ENCODE data around the gene HOXA3. TPM values are rescaled to one million over a fixed set of nuclear protein-coding genes. Genes with fewer than 3 reads are reported as not detected.

The HOXA3 gene
- total RNA-seq, 1 donor from 2014 or later = not detected

DNA sequence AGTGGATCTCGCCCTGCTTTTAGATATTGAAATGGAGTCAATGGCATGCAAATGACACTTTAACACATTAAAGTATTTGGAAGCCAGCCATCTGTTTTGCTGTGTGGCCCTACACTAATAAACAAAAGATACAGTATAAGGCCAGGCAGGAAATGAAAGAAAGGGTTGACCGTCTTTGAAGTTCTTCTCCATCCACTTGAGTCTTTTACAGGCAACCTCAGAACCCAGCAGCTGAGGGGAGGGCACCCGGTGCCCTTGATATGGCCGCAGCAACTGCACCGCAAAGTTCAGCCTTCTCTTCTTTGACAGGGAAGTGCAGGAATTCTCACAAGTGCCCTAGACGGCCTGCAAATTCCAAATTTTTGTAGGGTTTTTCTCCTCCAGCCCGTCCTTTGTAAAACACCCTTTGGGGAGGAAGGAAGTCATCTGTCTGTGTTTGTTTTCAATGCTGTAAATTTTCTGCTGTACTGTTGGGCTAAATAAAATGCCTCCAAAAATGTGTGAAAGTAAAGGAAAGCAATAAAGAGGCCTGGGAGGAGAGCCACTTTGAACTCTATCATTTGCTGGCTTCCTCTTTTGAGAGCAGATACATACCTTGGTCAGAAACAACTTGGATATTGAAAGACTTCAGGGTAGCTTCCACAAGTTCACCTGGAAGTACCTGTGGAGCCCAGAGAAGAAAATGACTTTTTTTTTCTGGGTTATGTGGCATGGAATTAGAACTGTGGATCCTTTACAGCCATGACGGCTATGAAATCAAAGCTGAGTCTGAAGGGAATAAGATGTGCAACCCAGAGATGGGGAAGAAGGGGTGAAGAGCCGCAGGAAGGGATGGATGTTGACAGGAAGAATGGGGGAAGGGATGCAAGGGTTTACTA is 60.2 kb downstream of the HOXA3 start:
- Mint-ChIP-seq H3K27ac (no peak overlapping the region), H3K27me3 (peaks cover 87% of the 10 kb centered on the region), H3K9me3 (peaks cover 10% of the 10 kb centered on the region), H3K36me3 (ENCODE audit: low read depth) (peaks cover 5% of the 10 kb centered on the region), H3K4me3 (no peak overlapping the region), H3K4me1 (peaks cover 10% of the 10 kb centered on the region)
- intact Hi-C loops (cut with micrococcal nuclease) = no loop called here
- no peak for DNase-seq

DNA sequence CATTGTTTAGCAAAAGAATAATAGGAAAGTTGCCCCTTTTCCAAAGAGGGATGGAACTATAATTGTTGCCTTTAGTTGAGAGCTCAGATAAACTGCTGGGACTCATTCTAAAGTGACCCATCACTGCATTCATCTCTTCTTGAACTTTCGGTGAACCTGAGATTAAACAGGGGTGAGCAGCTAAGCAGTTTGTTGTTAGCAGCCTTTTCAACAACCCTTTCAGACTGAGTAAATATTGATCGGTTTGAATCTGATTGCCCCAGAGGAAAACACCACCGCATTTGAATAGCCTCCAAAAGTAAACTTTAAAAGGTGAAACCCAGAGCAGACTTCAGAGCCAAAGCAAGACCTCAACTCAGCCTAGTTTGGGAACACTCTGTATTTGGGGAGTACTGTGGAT is 61.3 kb downstream of the HOXA3 start:
- Mint-ChIP-seq H3K36me3 (ENCODE audit: low read depth) (peaks cover 3% of the 10 kb centered on the region), H3K27ac (no peak overlapping the region), H3K4me3 (no peak overlapping the region), H3K27me3 (peaks cover 88% of the 10 kb centered on the region), H3K9me3 (peaks cover 8% of the 10 kb centered on the region), H3K4me1 (peaks cover 8% of the 10 kb centered on the region)
- DNase-seq = no peak
- intact Hi-C loops (cut with micrococcal nuclease) = no loop called here

DNA sequence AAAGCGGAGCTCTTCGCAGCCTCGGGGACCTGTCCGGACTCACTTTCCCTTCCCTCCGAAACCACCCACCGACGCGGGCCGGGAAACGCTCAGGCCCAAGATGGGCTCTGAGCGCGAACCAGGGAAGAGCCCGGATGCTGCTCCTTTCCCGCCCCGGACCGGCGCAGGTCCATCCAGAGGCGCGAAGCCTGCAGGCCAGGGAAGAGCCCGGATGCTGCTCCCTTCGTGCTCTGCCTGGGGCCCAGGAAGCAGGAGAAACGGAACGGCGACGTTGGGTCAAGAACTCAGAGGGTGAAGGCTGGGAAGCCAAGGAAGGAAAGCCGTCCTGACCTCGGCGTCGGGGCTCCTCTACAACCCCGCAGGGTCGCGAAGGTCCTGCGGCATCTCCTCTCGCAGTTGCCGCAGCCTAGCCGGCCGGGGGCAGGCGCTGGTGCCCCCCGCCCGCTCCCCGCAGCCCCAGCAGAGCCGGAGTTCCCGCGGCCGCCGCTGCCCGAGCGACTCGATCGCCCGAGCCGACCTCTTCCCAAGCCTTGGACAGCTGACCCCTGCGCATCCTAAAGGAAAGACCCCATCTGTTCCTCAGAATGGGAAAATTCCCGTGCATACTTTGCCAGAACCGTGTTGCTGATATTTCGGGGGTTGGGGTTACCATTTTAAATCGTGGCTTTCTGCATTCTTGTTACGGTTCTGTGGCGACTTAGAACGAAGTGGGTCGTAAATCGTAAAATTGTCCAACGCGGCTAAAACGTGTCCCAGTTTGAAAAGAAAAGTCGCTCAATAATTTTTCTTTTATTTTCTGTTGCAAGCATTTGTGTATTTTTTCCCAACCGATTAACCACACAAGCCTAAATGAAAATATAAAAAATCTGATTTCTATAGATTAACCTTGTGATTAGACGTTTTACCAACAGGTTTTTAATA is 64.1 kb downstream of the HOXA3 start:
- H3K27ac Mint-ChIP-seq = no peak overlapping the region
- peaks cover 3% of the 10 kb centered on the region for H3K36me3 Mint-ChIP-seq (ENCODE audit: low read depth)
- no peaks in the 10 kb centered on the region for H3K4me1 Mint-ChIP-seq
- peaks cover 77% of the 10 kb centered on the region for H3K27me3 Mint-ChIP-seq
- intact Hi-C loops (cut with micrococcal nuclease) = no loop called here
- no peak for DNase-seq
- H3K4me3 Mint-ChIP-seq = no peak overlapping the region
- peaks cover 5% of the 10 kb centered on the region for H3K9me3 Mint-ChIP-seq

DNA sequence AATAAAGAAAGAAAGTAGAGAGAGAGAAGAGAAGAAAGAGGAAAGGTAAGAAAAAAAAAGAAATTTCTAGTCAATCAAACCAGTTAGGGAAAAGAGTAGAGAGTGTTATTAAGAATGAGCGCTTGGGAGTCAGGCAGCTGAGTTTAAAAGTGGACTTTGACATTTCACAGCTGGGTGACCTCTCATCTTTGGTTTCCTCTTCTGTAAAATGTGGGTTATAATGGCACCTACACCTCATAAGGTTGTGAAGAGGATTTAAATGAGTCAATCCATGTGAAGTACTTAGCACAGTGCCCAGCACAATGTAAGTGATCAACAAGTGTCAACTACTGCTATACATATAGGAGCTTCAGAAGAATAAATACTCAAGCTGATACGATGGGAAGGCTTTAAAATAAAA is 68.7 kb downstream of the HOXA3 start:
- Mint-ChIP-seq H3K36me3 (ENCODE audit: low read depth) (no peaks in the 10 kb centered on the region), H3K9me3 (no peaks in the 10 kb centered on the region), H3K4me1 (peaks cover 5% of the 10 kb centered on the region), H3K27ac (no peak overlapping the region), H3K27me3 (peaks cover 36% of the 10 kb centered on the region), H3K4me3 (no peak overlapping the region)
- intact Hi-C loops (cut with micrococcal nuclease) = no loop called here
- DNase-seq = no peak

DNA sequence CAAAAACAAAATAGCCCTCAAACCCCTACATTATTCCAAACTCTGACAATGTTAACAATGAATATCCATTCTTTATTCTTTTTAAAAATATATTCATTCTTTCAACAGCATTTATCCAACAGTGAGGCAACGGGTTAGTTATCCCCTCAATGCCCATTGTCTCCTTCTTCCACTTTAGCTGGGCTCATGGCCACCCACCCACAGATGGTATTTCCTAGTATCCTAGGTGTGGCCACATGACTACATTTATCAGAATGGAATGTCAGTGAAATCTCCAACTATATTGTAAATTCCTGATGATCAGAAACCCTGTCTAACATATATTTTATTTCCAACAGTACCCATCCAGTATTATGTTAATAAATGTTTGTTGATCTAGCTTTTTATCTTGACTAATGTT is 70.2 kb downstream of the HOXA3 start:
- no peak overlapping the region for H3K27ac Mint-ChIP-seq
- H3K4me1 Mint-ChIP-seq = peaks cover 5% of the 10 kb centered on the region
- intact Hi-C loops (cut with micrococcal nuclease) = no loop called here
- DNase-seq = no peak
- H3K9me3 Mint-ChIP-seq = no peaks in the 10 kb centered on the region
- peaks cover 25% of the 10 kb centered on the region for H3K27me3 Mint-ChIP-seq
- H3K36me3 Mint-ChIP-seq (ENCODE audit: low read depth) = no peaks in the 10 kb centered on the region
- H3K4me3 Mint-ChIP-seq = no peak overlapping the region

DNA sequence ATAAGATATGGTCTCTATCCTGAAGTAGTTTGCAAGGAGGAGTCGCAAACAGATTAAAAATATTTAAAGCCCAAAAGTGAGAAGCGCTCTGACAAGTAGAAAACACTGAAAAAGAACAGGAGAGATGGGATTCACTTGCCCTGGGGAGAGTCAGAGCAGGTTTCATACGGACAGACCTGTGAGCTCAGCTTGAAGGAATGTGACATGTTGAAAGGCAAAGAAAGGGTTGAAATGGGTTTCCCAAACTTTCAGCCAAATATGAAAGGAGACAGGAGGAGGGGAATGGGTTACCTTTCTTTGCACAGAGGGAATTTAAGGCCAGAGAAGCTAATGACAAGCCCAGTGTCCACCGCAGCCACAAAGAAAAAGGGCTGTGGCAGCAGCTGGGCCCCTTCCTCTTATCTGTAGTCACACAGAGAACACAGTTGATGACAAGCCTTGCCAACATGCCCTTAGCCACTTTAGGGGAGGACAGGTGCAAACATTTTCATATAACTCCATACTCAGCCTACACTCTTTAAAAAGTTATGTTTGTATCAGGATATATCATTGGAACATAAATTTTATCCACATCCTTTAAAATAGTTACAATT is 71.4 kb downstream of the HOXA3 start:
- intact Hi-C loops (cut with micrococcal nuclease) = no loop called here
- no peaks in the 10 kb centered on the region for H3K9me3 Mint-ChIP-seq
- H3K27me3 Mint-ChIP-seq = peaks cover 21% of the 10 kb centered on the region
- no peak overlapping the region for H3K4me3 Mint-ChIP-seq
- DNase-seq = no peak
- H3K4me1 Mint-ChIP-seq = peaks cover 5% of the 10 kb centered on the region
- no peak overlapping the region for H3K27ac Mint-ChIP-seq
- H3K36me3 Mint-ChIP-seq (ENCODE audit: low read depth) = no peaks in the 10 kb centered on the region

DNA sequence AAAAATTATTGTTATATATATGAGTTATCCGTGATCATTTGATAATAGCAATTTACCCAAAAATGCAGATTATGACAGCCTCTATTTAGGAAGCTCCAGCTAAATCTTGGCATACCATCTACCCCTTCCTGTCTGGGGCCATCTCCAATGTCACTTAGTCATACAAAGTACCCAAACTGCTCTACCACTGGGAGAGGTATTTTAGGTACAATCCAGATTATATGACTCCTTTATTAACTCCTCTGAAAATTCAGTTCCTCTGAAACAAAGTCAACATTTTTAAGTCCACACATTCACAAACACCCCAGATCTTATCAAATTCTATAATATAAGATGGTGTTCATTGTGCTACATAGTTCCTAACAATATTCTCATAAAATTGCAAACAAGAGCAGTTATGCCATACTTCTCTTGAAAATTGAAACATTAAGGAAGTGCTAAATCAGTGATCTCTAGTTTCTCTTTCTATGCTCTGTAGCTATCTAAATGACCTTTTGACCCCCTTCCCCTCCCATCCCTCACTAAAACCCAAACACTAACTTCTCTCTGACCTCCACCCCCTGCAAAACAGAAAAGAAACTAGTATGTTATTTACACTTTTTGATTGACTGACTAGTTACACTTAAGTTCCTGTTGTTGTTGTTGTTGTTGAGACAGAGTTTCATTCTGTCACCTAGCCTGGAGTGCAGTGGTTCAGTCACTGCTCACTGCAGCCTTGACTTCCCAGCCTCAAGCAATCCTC is 73.0 kb downstream of the HOXA3 start:
- H3K4me3 Mint-ChIP-seq = no peak overlapping the region
- DNase-seq = no peak
- intact Hi-C loops (cut with micrococcal nuclease) = no loop called here
- no peaks in the 10 kb centered on the region for H3K36me3 Mint-ChIP-seq (ENCODE audit: low read depth)
- peaks cover 5% of the 10 kb centered on the region for H3K4me1 Mint-ChIP-seq
- no peaks in the 10 kb centered on the region for H3K9me3 Mint-ChIP-seq
- H3K27ac Mint-ChIP-seq = no peak overlapping the region
- peaks cover 17% of the 10 kb centered on the region for H3K27me3 Mint-ChIP-seq

DNA sequence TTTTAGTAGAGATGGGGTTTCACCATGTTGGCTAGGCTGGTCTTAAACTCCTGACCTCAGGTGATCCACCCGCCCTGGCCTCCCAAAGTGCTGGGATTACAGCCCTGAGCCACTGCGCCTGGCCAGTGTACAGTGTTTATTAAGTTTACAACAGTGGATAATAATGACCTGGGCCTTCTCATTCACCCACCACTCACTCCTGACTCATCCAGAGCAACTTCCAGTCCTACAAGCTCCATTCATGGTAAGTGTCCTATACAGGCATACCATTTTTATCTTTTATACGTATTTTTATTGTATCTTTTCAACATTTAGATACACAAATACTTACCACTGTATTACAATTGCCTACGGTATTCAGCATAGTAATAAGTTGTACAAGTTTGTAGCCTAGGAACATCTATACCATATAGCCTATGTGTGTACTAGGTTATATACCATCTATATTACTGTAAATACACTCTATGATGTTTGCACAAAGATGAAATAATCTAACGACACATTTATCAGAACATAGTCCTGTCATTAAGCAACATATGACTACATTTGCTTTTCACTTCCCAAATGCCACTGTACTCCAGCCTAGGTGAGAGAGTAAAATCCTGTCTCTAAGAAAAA is 73.7 kb downstream of the HOXA3 start:
- no peak overlapping the region for H3K27ac Mint-ChIP-seq
- H3K36me3 Mint-ChIP-seq (ENCODE audit: low read depth) = no peaks in the 10 kb centered on the region
- H3K9me3 Mint-ChIP-seq = no peaks in the 10 kb centered on the region
- H3K4me3 Mint-ChIP-seq = no peak overlapping the region
- no peak for DNase-seq
- peaks cover 11% of the 10 kb centered on the region for H3K27me3 Mint-ChIP-seq
- H3K4me1 Mint-ChIP-seq = peaks cover 5% of the 10 kb centered on the region
- intact Hi-C loops (cut with micrococcal nuclease) = no loop called here

DNA sequence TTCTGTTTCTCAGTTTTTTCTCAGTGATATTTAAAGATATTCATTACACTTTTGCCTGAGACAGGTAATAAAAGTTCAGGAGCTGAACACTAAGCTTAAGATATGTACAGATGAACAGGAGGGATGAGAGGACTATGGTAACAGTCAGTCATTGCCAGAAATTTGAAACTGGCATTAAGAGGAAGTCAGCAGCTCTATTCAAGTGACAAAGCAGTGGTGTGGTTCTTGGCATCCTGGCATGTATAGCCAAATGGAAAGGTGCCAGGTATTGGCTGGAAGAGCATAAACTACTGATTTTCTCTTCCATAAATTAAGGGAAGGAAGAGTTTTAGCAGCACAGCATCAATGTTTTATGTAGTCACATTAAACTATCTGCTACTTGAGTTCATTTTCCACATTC is 79.3 kb downstream of the HOXA3 start:
- DNase-seq = no peak
- Mint-ChIP-seq H3K9me3 (no peaks in the 10 kb centered on the region), H3K27me3 (peaks cover 2% of the 10 kb centered on the region), H3K36me3 (ENCODE audit: low read depth) (no peaks in the 10 kb centered on the region), H3K4me1 (no peaks in the 10 kb centered on the region), H3K27ac (no peak overlapping the region), H3K4me3 (no peak overlapping the region)
- intact Hi-C loops (cut with micrococcal nuclease) = no loop called here

DNA sequence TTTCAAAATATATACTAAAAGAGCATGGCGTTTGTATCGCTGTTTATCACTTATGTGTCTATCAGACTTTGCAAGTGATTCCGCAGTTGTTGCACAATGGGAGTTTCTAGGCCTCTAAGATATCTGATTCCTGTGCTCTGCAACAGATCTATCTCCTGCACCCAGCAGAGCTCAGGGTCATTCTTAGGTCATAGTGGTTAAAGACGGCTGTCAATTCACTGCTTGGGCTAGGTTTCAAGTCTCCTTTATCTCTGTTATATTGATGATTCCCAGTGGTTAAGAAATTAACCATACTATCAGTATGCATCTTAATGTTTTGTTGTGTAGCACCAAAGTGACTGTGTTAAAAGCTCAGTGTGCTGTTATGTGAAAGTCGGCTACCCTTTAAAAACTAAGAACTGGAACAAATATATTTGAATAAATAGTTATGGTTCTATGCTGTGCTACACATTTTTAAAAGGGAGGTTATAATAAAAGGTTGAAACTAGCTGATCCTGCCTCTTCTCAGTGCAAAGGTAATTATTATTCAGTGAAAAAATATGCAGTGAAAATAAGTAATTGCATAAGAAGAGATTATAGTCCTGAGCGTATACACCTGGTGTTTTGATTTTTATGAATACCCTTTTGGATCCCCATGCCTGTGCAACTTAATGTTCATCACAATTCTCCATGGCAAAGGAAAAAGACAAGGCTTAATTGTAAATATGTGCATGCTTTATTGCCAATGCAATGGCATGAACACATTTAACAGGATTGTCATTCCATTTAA is 80.6 kb downstream of the HOXA3 start:
- Mint-ChIP-seq H3K4me3 (no peak overlapping the region), H3K36me3 (ENCODE audit: low read depth) (no peaks in the 10 kb centered on the region), H3K27ac (no peak overlapping the region), H3K4me1 (no peaks in the 10 kb centered on the region), H3K9me3 (no peaks in the 10 kb centered on the region), H3K27me3 (peaks cover 2% of the 10 kb centered on the region)
- intact Hi-C loops (cut with micrococcal nuclease) = no loop called here
- DNase-seq = no peak

DNA sequence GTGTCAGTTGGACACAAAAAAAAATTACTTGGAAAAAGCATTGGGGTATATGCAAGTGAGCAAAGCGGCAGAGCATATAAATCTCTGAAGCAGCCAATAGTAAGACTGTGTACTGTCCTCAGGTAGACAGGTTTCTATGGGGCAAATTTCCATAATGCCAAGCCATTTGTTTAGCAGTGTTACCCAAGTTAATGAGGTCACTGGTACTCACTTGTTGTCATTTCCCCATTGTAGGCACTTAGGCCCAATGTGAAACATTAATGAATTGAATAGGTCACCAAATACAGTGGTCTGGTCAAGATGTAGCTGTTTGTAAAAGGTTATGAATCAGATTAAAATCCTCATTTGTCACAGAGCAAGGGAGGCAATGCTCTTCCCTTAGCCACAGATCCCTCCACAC is 84.1 kb downstream of the HOXA3 start:
- no peak overlapping the region for H3K27ac Mint-ChIP-seq
- no peak for DNase-seq
- H3K4me3 Mint-ChIP-seq = no peak overlapping the region
- no peaks in the 10 kb centered on the region for H3K27me3 Mint-ChIP-seq
- H3K4me1 Mint-ChIP-seq = no peaks in the 10 kb centered on the region
- H3K9me3 Mint-ChIP-seq = no peaks in the 10 kb centered on the region
- intact Hi-C loops (cut with micrococcal nuclease) = no loop called here
- no peaks in the 10 kb centered on the region for H3K36me3 Mint-ChIP-seq (ENCODE audit: low read depth)

DNA sequence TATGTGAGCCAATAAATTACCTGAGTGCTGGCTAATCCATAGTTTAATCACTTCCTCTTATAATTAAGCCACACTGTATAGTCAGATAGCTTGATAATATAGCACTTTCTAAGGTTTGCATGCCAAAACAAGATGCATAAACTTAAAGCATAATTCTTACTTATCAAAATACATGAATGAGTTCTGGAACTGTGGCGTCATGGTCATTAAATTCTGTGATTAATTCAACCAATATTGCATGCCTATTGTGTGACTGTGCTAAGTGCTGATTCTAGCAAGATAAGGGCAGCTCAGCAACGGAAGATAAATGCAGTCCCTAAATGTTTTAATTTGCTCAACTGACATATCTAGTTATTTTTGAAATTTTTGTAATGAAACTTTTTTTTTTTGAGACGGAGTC is 86.2 kb downstream of the HOXA3 start:
- DNase-seq = no peak
- H3K9me3 Mint-ChIP-seq = no peaks in the 10 kb centered on the region
- no peak overlapping the region for H3K27ac Mint-ChIP-seq
- H3K27me3 Mint-ChIP-seq = no peaks in the 10 kb centered on the region
- no peaks in the 10 kb centered on the region for H3K36me3 Mint-ChIP-seq (ENCODE audit: low read depth)
- no peak overlapping the region for H3K4me3 Mint-ChIP-seq
- intact Hi-C loops (cut with micrococcal nuclease) = no loop called here
- H3K4me1 Mint-ChIP-seq = no peaks in the 10 kb centered on the region

DNA sequence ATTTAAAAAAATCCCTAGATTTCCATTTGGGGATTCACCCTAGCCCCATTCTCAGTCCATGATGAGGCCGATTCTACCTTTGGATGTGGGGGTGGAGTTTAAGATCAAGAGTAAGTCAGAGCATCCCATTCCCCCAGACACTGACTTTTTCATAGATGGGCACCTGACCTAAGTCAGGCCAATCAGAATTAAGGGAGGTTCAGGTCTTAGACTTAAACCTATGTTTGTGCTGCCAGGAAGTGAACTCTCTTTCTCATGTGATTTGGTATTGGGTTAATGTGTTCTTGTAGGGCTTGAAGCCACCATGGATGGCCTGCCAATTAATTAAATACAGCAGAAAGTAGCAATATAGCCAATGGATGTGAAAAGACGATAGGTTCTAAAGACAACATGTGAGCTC is 86.7 kb downstream of the HOXA3 start:
- Mint-ChIP-seq H3K4me3 (no peak overlapping the region), H3K27ac (no peak overlapping the region)

More for the DNA sequence above, 86.7 kb downstream of the HOXA3 start:
- Mint-ChIP-seq H3K4me1 (no peaks in the 10 kb centered on the region), H3K9me3 (no peaks in the 10 kb centered on the region), H3K27me3 (no peaks in the 10 kb centered on the region), H3K36me3 (ENCODE audit: low read depth) (no peaks in the 10 kb centered on the region)
- intact Hi-C loops (cut with micrococcal nuclease) = no loop called here
- no peak for DNase-seq

Data from activated CD4-positive, alpha-beta T cell treated with anti-CD3 and anti-CD28 coated beads, Interleukin-2, amount 10 ng/mL, durations not matched to agents 24 days and 14 days (primary cell).